ENCODE results near the gene HIVEP3. TPM values are rescaled to one million over a fixed set of nuclear protein-coding genes. Genes with fewer than 3 reads are reported as not detected.
A peak's percentile ranks its signal among the peaks of the same experiment; 100 is the strongest.

Gene HIVEP3
- total RNA-seq, 1 donor from 2014 or later = 5.7 TPM

- intact Hi-C loops (cut with micrococcal nuclease) = no loop called here
- H3K27ac ChIP-seq (replicated peaks) = no peak overlapping the region
- H3K36me3 ChIP-seq = no peaks in the 10 kb centered on the region
- TF ChIP-seq CTCF (IDR thresholded peaks at IDR 0.05; ENCODE audit: borderline replicate concordance) = no peak
- H3K27me3 ChIP-seq (ENCODE audit: low read depth) = no peaks in the 10 kb centered on the region
- DNase-seq = peak; percentile 1
- H3K4me1 ChIP-seq = no peaks in the 10 kb centered on the region
- no peaks in the 10 kb centered on the region for H3K9me3 ChIP-seq (replicated peaks)
- no peak overlapping the region for H3K4me3 ChIP-seq
Measured at GRCh38 chr1:41526956-41527561, 391.7 kb downstream of the HIVEP3 start.

- no peaks in the 10 kb centered on the region for H3K9me3 ChIP-seq (replicated peaks)
- H3K4me1 ChIP-seq = no peaks in the 10 kb centered on the region
- intact Hi-C loops (cut with micrococcal nuclease) = no loop called here
- no peak overlapping the region for H3K4me3 ChIP-seq
- no peak for DNase-seq
- no peak for TF ChIP-seq CTCF (IDR thresholded peaks at IDR 0.05; ENCODE audit: borderline replicate concordance)
- H3K36me3 ChIP-seq = no peaks in the 10 kb centered on the region
- no peaks in the 10 kb centered on the region for H3K27me3 ChIP-seq (ENCODE audit: low read depth)
- H3K27ac ChIP-seq (replicated peaks) = no peak overlapping the region
Measured at GRCh38 chr1:41525891-41526587, 392.7 kb downstream of the HIVEP3 start.

GRCh38 chr1:41524676-41525675 lies 393.7 kb downstream of the HIVEP3 start:
- no peak for DNase-seq
- no peaks in the 10 kb centered on the region for H3K36me3 ChIP-seq
- no peaks in the 10 kb centered on the region for H3K4me1 ChIP-seq
- H3K4me3 ChIP-seq = no peak overlapping the region
- no peak for TF ChIP-seq CTCF (IDR thresholded peaks at IDR 0.05; ENCODE audit: borderline replicate concordance)
- H3K27ac ChIP-seq (replicated peaks) = no peak overlapping the region
- intact Hi-C loops (cut with micrococcal nuclease) = no loop called here
- no peaks in the 10 kb centered on the region for H3K27me3 ChIP-seq (ENCODE audit: low read depth)
- H3K9me3 ChIP-seq (replicated peaks) = no peaks in the 10 kb centered on the region

GRCh38 chr1:41523949-41524675 lies 394.6 kb downstream of the HIVEP3 start:
- intact Hi-C loops (cut with micrococcal nuclease) = no loop called here

More at GRCh38 chr1:41523949-41524675, 394.6 kb downstream of the HIVEP3 start:
- no peak overlapping the region for H3K4me3 ChIP-seq
- H3K4me1 ChIP-seq = no peaks in the 10 kb centered on the region
- no peaks in the 10 kb centered on the region for H3K27me3 ChIP-seq (ENCODE audit: low read depth)
- TF ChIP-seq CTCF (IDR thresholded peaks at IDR 0.05; ENCODE audit: borderline replicate concordance) = no peak
- no peak for DNase-seq
- no peak overlapping the region for H3K27ac ChIP-seq (replicated peaks)
- H3K36me3 ChIP-seq = no peaks in the 10 kb centered on the region
- no peaks in the 10 kb centered on the region for H3K9me3 ChIP-seq (replicated peaks)

Data from left ventricle myocardium inferior (tissue), 1 donor.